NCI-H2171 (cell line): ENCODE results near the gene RAB5IF.
"Not testable (repeated sequence)": the region's sequence is repeated elsewhere in the genome, so short reads cannot be mapped to it uniquely, and the experiment has no call there.

Experiments used
- DNase-seq: peaks from one replicate; lab custom pipeline; 2025; lab: John Stamatoyannopoulos, UW

Gene RAB5IF

DNA sequence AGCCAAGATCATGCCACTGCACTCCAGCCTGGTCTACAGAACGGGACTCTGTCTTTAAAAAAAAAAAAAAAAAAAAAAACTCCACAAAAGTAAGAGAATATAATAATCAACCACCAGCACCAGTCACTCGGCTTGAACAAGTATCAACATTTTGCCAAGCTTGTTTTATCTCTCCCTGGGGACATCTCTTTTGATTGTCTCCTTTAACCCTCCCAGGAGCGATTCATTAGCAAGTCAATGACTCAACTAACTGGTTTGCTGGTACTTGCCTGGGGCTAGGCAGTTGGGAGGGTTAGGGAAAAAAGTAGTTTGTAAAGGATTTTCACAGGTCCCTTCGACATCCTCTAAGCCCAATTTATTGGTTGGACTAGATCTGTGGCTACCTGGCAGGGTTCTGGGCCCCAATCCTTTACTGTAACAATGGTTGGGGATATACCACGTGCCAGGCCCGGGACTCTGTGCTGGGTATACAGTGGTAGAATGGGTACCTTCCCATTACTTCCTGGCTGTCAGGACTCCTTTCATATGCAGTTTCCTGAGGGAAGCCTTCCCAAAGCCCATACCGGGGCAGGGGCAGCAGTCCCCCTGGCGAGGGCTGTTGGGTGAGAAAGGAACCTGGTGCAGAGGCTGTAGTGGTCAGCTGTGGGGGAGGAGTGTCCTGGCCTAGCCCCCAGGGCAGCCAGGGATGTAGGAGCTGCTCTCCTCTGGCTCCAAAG lies 20.0 kb upstream of the RAB5IF start:
- DNase-seq: peak; percentile 72

DNA sequence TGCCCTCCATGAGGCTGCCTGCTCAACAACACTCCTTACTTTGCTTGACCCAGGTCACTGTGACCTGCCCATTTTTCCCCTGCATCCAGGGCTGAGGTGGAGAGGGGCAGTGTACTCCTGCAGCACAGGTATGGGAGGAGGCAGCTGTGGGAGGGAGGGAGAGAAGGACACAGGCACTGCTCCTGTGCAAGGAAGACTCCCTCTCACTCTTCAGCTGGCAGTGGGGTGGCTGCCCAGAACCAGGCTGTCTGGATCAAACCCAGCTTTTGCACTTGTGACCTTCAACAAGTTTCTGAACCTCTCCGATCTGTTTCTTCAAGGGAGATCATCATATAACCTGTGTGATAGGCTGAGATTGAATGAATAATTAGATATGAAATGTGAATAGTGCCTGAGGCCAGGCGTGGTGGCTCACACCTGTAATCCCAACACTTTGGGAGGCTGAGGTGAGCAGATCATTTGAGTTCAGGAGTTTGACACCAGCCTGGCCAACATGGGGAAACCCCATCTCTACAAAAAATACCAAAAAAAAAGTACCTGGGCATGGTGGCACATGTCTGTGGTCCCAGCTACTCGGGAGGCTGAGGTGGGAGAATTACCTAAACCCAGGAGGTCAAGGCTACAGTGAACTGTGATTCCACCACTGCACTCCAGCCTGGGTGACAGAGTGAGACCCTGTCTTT lies 18.1 kb upstream of the RAB5IF start:
- DNase-seq: no peak

DNA sequence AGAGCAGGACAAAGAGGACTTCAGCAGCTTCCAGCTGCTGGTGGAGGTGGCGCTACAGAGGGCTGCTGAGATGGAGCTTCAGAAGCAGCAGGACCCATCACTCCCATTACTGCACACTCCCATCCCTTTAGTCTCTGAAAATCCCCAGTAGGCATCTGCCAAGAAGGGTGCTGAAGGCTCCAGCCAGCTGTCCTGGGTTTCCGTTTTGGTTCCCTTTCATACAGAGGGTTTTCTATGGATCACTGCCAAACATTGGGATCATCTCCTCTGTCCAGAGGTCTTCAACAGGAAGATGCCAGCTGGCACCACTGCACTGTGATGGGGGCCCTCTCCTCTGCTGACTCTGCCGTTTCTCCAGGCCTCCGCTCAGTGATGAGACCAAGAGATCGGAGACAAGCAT lies 14.3 kb upstream of the RAB5IF start:
- no peak for DNase-seq

DNA sequence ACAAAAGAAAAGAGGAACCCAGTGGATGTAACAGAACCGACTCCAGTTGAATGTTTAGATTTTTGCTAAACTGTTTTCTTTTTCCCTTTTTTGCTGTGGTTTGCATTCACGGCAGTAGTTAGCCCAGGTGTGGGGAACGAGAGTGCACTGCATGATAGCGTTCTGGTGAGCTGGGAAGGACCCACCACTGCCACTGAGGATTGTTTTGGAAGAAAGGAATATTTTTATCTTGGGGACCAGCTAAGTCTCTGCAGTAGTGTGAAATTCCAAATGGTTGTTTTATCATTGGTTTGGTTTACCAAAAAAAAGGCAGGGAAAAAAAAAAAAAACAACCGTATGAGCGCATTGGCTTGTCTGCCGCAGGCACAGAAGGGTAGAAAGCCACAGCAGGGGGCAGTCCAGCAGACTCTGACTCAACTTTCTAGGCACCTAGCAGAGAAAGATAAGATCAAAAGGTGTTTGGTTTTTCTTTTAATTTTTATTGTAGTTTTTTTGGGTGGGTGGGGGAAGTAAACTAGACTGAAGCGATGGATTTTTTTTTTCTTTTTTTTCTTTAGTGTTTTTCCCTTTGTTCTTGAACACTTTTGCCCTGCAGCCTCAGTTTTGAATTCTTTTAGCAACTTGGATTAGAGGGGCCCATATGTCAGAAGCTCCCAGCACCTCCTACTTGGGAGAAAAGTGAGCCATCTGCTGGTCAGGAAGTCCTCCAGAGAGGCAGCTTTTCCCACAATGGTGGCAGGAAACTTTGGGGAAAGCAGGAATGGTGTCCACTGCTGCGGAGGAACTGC lies 13.5 kb upstream of the RAB5IF start:
- no peak for DNase-seq

DNA sequence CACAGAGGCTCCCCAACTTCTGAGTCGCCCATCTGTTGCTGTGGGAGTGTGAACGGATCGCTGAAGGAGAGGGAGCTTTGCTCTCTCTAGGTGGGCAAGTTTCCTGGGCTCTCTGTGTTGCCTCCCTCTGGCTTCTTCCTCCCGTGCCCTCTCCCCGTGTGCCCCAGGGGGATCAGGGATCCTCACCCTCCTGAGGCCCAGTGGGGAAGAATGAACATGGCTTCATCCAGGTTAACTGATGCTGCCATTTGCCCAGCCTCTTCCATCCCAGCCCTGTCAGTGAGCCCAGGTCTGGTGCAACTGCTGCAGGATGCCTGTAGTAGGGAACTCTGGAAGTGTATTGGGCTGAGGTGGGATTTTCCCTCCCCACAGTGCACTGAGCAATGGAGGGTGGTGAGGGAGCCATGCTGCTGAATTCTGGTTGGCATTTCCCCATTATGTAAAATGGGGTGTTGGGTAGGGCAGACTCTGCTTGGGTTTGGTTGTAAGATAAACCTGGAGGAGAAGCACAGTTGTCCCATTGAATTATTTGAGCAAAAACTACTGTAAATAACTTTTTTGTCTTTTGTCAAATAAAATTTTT lies 12.1 kb upstream of the RAB5IF start:
- DNase-seq: no peak

DNA sequence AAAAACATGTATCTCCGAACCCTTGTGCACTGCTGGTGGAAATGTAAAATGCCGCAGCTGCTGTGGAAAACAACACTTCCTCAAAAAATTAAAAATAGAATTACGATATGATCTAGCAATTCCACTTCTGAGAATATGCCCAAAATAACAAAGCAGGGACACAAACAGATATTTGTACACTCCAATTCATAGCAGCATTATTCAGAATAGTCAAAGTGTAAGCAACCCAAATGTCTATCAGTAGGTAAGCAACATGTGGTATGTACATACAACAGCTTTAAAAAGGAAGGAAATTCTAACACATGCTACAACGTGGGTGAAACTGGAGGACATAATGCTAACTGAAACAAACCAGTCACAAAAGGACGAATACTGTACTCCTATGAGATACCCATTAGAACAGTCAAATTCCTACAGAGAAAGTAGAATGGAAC lies 5.7 kb upstream of the RAB5IF start:
- DNase-seq: no peak

DNA sequence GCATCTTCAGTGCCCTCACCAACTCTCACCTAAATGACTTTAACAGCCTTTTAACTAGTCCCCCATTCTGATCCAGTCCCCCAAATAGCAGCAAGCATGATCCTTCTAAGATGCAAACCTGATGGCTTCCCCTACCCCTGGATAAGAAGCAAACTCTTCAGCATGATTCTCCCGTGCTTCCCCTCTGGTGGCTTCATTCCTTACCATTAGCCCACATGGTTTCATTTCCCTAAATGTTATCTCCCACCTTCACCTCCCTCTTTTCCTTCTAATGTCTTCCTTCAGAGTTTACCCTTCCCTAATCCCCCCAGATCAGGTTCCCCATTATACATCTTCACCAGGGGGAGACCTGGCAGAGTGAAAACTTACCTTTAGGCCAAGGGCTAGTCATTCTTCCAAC lies 4.0 kb upstream of the RAB5IF start:
- DNase-seq: no peak

DNA sequence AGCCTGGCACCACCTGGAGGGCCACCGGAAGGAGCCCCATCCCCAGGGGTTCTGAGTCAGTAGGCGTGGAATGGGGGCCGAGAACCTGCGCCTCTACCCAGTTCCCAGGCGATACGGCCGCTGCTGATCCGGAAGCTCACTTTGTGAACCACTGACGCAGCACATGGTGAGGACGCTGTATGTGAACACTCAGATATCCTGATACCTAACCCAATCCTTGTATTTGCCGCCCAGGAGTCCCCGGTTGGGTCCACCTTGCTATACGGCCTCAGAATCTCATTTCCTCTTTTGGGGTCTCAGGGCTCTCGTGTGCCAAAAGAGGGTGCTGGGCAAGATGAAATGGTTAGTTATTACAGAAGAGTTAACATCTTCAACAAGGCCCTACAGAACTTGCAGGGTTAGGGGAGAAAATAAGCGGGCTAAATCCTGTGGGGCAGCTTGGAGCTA lies 604 bp upstream of the RAB5IF start:
- DNase-seq: no peak

DNA sequence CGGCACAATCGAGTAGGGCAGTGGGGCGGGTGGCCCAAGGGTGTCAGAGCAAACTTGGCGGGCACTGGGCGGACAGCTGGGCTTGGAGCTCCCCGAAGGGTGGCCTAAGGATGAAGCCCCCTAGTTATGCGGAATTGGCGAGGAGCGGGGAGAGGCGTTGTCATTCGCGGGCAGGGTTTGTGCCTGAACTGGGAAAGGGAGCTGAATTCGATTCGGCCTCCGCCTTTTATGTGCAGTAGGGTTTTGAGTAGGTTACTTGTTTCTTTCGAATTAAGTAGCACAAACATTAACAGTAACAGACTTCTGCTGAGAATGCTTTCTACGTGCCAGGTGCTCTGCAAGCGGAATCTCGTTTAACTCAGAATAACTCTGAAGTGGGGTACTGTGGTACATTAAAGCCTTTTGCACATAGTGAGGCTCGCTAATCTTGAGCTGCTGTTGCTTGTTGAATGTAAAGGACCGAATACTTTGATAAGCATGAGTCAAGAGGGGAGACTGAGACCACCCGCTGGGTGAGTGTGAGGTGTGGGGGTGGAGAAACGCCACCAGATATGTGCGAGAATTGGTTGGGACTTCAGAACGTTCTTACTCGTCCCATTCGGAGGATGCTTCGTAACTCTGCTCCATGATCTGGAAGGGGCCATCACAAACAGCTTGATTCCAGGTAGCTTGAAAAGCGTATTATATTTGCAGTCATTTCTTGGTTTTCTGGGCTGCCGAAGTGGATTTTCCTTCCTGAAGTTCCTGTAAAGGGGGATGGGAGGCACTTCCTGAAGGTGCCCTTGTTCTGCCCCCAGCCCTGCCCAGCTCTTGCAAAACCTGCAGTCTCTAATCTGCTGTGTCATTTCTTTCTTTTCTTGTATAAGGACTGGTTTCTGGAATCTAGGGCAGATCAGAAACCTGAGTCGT lies 833 bp downstream of the RAB5IF start:
- DNase-seq: no peak

DNA sequence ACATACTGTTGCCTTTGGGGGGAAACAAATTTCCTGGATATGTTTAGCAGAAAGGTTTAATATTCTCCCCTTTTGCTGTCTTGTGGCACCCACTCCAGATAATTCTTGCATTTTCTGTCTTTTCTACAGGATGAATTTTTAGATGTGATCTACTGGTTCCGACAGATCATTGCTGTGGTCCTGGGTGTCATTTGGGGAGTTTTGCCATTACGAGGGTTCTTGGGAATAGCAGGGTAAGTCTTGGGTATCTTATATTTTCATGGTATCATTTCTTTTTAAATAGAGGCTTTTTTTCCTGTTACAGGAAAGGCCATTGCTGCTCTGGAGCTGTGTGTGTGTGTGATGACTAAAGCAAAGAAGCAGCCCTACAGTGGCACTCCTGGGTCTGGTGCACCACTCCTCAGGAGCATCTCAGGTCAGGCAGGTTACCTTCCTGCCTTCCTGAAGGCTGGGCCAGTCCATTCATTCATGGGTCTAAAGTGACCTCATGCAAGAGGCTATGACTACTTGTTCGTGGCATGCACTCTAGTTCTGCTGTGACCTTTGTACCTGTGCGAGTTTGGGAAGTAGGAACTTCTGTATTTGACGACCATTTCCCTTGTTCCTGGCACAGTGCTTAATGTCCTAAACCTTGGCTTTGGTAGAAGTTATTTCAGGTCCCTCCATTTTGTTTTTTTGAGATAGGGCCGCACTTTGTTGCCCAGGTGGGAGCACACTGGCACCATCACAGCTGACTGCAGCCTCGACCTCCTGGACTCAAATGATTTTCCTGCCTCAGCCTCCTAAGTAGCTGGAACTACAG lies 2.2 kb downstream of the RAB5IF start:
- DNase-seq: no peak

DNA sequence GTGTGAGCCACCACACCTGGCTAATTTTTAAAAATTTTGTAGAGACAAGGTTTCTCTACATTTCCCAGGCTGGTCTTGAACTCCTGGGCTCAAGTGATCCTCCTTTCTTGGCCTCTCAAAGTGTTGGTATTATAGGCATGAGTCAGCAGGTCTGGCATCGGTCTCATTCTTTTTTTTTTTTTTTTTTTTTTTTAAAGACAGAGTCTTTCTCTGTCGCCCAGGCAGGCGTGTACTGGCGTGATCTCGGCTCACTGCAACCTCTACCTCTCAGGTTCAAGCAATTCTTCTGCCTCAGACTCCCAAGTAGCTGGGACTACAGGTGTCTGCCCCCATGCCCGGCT lies 2.8 kb downstream of the RAB5IF start:
- DNase-seq: not testable (repeated sequence)

DNA sequence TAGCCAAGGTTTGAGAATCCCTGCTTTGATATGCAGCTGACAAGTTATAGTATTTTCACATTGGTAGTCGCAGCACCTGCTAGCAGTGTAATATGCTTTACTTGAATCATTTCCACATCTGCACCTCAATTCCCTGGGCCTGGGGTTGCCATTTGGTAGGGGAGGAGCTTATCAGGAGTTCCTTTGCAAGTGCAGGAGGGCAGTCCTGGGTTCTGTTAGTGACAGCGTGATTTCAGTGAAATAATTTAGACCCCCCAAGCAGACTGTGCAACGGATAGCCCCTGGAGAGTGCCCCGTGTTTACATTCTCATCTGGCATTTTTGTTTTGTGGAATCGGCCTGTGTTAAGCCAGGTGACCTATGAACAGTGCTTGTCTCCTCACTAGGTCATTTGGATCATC lies 6.0 kb downstream of the RAB5IF start:
- DNase-seq: no peak

DNA sequence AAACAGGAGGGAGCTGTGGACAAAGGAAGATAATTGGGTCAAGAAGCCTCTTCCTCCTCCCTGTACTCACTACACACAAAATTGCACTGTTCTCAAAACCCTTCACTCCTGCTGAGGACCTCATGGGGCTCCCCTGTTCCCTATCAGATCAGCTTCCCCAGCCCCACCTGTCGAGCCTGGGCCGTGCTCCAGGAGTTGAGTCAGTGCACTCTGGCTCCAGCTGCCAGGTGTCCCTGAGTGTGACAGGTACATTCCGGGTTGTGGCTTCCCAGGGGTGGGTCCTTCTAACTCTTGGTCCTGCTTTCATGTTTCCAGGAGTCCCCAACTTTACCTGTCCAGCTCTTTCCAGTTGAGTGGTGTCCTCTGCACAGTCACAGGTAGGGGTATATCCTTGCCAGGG lies 8.4 kb downstream of the RAB5IF start:
- DNase-seq: peak; percentile 91

DNA sequence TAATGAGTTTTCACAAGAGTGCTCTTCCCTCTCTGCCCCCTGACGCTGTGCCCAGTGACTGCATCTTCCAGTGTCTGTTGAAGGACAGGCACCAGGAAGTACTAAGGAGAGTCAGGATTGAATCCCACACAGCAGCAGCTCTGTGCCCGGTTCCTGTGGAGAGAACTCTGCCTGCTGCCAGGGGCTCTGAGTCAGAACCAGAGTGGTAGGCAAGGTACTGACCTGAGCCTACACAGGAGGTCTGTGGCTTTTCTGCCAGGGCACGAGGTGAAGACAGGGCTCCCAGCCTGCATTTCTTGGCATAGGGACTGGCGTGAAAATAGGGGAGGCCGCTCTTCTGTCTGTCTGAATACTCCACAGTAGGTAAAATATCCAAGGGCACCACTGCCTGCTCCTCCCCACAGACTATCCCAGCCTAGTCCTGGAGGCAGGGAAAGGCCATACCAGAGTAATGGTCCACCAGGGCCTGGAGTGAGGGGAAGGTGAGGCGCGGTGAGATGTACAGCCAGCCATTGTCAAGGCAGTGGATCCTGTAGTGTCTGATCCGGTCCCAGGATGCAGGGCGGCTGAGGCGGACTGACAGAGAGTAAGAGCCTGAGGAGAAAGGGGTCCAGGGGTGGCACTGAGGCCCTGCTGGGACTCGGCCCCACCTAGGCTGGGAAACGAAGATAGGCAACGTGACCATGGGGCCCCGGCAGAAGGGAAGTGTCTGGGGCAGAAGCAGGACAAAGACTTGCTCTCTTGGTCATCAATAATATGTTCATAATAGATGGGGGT lies 9.4 kb downstream of the RAB5IF start:
- no peak for DNase-seq

DNA sequence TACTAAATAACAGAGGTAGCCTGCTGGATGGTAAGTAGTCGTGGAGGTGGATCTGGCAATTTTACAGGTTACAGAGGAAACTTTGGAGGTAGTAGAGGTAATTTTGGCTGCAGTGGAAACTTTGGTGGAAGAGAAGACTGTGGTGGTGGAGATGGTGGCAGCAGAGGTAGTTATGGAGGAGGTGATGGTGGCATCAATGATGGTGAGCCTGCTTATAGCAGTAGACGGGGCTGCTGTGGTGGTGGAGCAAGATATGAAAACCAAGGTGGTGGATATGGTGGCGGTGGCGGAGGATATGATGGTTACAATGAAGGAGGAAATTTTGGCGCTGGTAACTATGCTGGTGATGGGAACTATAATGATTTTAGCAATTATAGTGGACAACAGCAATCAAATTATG lies 15.3 kb downstream of the RAB5IF start:
- no peak for DNase-seq

DNA sequence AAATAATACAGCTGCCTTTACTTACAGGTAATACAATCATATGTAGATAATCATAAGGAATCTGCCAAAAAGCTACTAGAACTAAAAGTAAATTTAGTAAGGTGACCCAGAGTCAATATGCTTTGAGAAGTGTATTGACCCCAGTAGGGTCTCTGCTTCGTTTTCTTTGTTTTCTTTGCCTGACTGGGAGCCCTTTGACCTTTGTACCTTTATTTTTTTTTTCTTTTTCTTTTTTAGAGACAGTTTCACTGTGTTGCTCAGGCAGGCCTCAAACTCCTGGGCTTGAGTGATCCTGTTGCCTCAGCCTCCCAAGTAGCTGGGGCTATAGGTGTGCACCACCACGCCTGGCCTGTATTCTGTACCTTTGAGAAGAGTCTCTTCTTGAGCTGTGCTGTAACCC lies 17.9 kb downstream of the RAB5IF start:
- DNase-seq: no peak

DNA sequence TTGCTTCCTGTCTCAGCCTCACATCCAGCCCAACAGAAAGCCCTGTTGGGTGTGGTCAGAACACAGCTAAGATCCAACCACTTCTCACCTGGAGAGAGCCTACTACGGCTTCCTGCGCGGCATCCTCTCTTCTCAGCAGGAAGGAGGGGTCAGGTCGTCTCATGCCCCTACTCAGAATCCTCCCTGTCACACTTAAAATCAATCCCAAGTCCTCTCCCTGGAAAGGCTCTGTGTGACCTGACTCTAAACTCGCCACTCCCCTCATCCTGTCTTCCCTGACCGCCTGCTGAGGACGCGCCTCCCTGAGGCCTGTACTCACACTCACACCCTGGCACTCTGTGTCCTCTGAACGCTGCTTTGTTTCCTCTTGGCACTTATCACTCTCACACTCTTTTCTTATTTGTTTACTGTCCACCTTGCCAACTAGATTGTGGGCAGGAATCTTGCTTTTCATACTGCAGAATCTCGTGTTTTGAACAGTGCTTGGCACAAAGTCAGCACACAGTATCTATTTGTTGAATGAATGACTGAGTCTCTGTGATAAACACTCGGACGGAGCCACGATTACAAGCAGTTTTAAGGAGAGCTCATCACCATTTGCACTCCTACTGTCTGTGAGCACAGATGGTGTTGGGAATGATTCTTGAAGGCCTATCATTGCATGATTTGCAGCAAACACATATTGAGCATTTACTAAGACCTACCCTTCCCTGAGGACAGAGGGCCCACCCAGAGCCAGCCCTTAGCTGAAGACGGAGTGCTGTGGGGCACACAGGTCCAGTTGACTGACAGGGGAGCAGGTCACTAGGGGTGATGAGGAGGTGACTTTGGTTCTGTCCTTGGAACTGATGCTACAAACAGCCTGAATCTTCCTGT lies 18.7 kb downstream of the RAB5IF start:
- no peak for DNase-seq

DNA sequence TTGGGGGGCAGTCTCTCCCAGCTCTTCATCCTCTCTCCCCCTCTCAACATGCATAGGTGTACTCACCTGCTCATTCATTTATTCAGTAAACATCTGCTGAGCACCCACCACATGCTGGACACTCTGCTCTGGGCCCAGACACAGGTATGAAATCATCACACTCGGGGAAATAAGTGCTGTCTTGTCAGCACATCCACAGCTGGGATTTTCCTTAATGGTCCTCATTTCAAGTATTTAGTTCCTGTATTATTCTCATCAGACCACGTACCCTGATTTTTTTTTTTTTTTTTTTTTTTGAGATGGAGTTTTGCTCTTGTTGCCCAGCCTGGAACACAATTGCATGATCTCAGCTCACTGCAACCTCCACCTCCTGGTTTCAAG lies 19.4 kb downstream of the RAB5IF start:
- DNase-seq: no peak

DNA sequence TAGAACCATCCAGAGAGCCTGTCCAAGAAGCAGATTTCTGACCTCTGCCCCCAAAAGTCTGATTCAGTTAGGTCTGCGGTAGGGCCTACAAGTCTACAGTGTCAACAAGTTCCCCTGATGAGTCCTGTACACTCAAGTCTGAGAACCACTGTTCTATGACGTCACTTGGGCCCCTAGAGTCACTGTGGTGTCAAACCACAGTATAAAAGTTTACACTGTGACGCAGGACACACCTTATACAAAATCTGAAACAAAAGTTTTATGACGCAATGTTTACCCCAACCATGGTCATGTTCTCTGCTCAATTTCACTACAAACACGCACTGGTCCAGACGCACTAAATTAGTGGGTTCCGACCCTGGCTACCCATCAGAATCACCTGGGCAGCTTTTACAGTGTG lies 22.5 kb downstream of the RAB5IF start:
- DNase-seq: no peak
